Mesendoderm (in vitro differentiated cells): ENCODE results near the gene CTNNA3.

Experiments
- DNase-seq: peaks from one replicate; pipeline ENCODE4 v3.0.0; 2013
- H2AK5ac ChIP-seq: 2 replicates; pipeline ENCODE4 v1.6.1; 2013; ENCODE audit warnings: low read length, inconsistent platforms
- H2BK120ac ChIP-seq: 2 replicates; pipeline ENCODE4 v1.6.1; 2013; ENCODE audit warnings: low read depth, mild to moderate bottlenecking, low read length, moderate library complexity, mixed read lengths
- H2BK15ac ChIP-seq: replicated peaks from 2 replicates; pipeline ENCODE4 v1.6.1; 2013; ENCODE audit warnings: low read depth, mild to moderate bottlenecking, moderate library complexity
- H2BK5ac ChIP-seq: 2 replicates; pipeline ENCODE4 v1.6.1; 2013; ENCODE audit warnings: low read length, inconsistent platforms
- H3K18ac ChIP-seq: 2 replicates; pipeline ENCODE4 v1.6.1; 2013; ENCODE audit warnings: mild to moderate bottlenecking, low read length, mixed read lengths
- H3K23ac ChIP-seq: one replicate; pipeline ENCODE4 v1.6.1; 2013; ENCODE audit warnings: low read length
- H3K27ac ChIP-seq: 2 replicates; pipeline ENCODE4 v1.5.1; 2013; ENCODE audit warnings: low read depth, mild to moderate bottlenecking, inconsistent platforms, low read length, moderate library complexity
- H3K27me3 ChIP-seq: 2 replicates; pipeline ENCODE4 v1.6.1; 2013; ENCODE audit warnings: low read length, control low read depth, mild to moderate bottlenecking, inconsistent platforms; ENCODE audit not compliant: insufficient read depth, poor library complexity
- H3K36me3 ChIP-seq: 2 replicates; pipeline ENCODE4 v1.6.1; 2013; ENCODE audit warnings: low read length, inconsistent platforms; ENCODE audit not compliant: control insufficient read depth, insufficient read depth
- H3K4ac ChIP-seq: one replicate; pipeline ENCODE4 v1.6.1; 2013; ENCODE audit warnings: low read depth, mild to moderate bottlenecking, low read length, moderate library complexity
- H3K4me1 ChIP-seq: 2 replicates; pipeline ENCODE4 v1.6.1; 2013; ENCODE audit warnings: low read depth, low read length, inconsistent platforms; ENCODE audit not compliant: control insufficient read depth
- H3K4me2 ChIP-seq: 2 replicates; pipeline ENCODE4 v1.6.1; 2013; ENCODE audit warnings: low read length
- H3K4me3 ChIP-seq: 2 replicates; pipeline ENCODE4 v1.5.1; 2013; ENCODE audit warnings: mild to moderate bottlenecking, low read length
- H3K56ac ChIP-seq: one replicate; pipeline ENCODE4 v1.6.1; 2013; ENCODE audit warnings: low read length
- H3K79me1 ChIP-seq: 2 replicates; pipeline ENCODE4 v1.6.1; 2013; ENCODE audit warnings: low read length, inconsistent platforms
- H3K79me2 ChIP-seq: 2 replicates; pipeline ENCODE4 v1.6.1; 2013; ENCODE audit warnings: mild to moderate bottlenecking, low read length; ENCODE audit not compliant: control insufficient read depth, insufficient read depth
- H3K9ac ChIP-seq: 2 replicates; pipeline ENCODE4 v1.6.1; 2013; ENCODE audit warnings: low read length, inconsistent platforms
- H4K5ac ChIP-seq: one replicate; pipeline ENCODE4 v1.6.1; 2013; ENCODE audit warnings: low read length
- H4K8ac ChIP-seq: one replicate; pipeline ENCODE4 v1.6.1; 2013; ENCODE audit warnings: low read depth, mild to moderate bottlenecking, control low read depth, low read length, moderate library complexity
- WGBS: extraction: QIAGEN DNeasy Blood & Tissue Kit; methylation state at CpG from one replicate; pipeline ENCODE4 v1.1.7; 2013; ENCODE audit warnings: low lambda C conversion rate, missing lambda C conversion rate; ENCODE audit not compliant: insufficient coverage; ENCODE audit errors: extremely low coverage; 5-methylcytosine and 5-hydroxymethylcytosine counted together

Gene CTNNA3

GRCh38 chr10:66805612-66806011 is 890.4 kb downstream of the CTNNA3 start:
- no CpG with 5 or more reads among the region's 1 CpG for WGBS
- H3K56ac ChIP-seq, result no peak overlapping the region
- no peak overlapping the region for H3K27ac ChIP-seq
- H2BK15ac ChIP-seq, result no peak overlapping the region
- no peak overlapping the region for H3K23ac ChIP-seq
- no peaks in the 10 kb centered on the region for H3K79me1 ChIP-seq
- H3K18ac ChIP-seq, result no peak overlapping the region
- H3K79me2 ChIP-seq, result no peaks in the 10 kb centered on the region
- DNase-seq, result no peak
- no peak overlapping the region for H2BK120ac ChIP-seq
- H2AK5ac ChIP-seq, result no peak overlapping the region
- no peak overlapping the region for H3K4me3 ChIP-seq
- H4K8ac ChIP-seq, result no peak overlapping the region
- H4K5ac ChIP-seq, result no peak overlapping the region
- no peaks in the 10 kb centered on the region for H3K36me3 ChIP-seq
- no peak overlapping the region for H3K9ac ChIP-seq
- H3K4me1 ChIP-seq, result no peaks in the 10 kb centered on the region
- no peak overlapping the region for H3K4ac ChIP-seq
- H3K27me3 ChIP-seq, result no peaks in the 10 kb centered on the region
- no peak overlapping the region for H3K4me2 ChIP-seq
- no peak overlapping the region for H2BK5ac ChIP-seq

- no peak overlapping the region for H3K4ac ChIP-seq
- H3K79me1 ChIP-seq, result no peaks in the 10 kb centered on the region
- H3K18ac ChIP-seq, result no peak overlapping the region
- no peak overlapping the region for H3K4me2 ChIP-seq
- no peak overlapping the region for H2AK5ac ChIP-seq
- H3K23ac ChIP-seq, result no peak overlapping the region
- no CpG with 5 or more reads among the region's 3 CpGs for WGBS
- no peak overlapping the region for H3K27ac ChIP-seq
- H3K4me1 ChIP-seq, result no peaks in the 10 kb centered on the region
- H3K9ac ChIP-seq, result no peak overlapping the region
- no peak overlapping the region for H2BK15ac ChIP-seq
- H2BK120ac ChIP-seq, result no peak overlapping the region
- no peaks in the 10 kb centered on the region for H3K79me2 ChIP-seq
- no peaks in the 10 kb centered on the region for H3K27me3 ChIP-seq
- H4K8ac ChIP-seq, result no peak overlapping the region
- no peak for DNase-seq
- no peak overlapping the region for H4K5ac ChIP-seq
- no peaks in the 10 kb centered on the region for H3K36me3 ChIP-seq
- no peak overlapping the region for H3K4me3 ChIP-seq
- no peak overlapping the region for H3K56ac ChIP-seq
- H2BK5ac ChIP-seq, result no peak overlapping the region
Observed at GRCh38 chr10:66804962-66805361, 891.0 kb downstream of the CTNNA3 start.

- no CpG with 5 or more reads among the region's 3 CpGs for WGBS
- H3K4me2 ChIP-seq, result no peak overlapping the region
Observed at GRCh38 chr10:66803174-66803573, 892.8 kb downstream of the CTNNA3 start.

GRCh38 chr10:66799474-66799873 is 896.5 kb downstream of the CTNNA3 start:
- no peaks in the 10 kb centered on the region for H3K79me2 ChIP-seq

More at GRCh38 chr10:66803174-66803573, 892.8 kb downstream of the CTNNA3 start:
- Histone ChIP-seq H3K79me2 (no peaks in the 10 kb centered on the region), H2BK5ac (no peak overlapping the region), H2BK15ac (no peak overlapping the region), H3K79me1 (no peaks in the 10 kb centered on the region), H3K27me3 (no peaks in the 10 kb centered on the region), H4K5ac (no peak overlapping the region), H3K56ac (no peak overlapping the region), H3K4ac (no peak overlapping the region), H2BK120ac (no peak overlapping the region), H3K4me1 (no peaks in the 10 kb centered on the region), H3K23ac (no peak overlapping the region), H3K36me3 (no peaks in the 10 kb centered on the region), H3K18ac (no peak overlapping the region), H3K27ac (no peak overlapping the region), H2AK5ac (no peak overlapping the region), H3K4me3 (no peak overlapping the region), H3K9ac (no peak overlapping the region), H4K8ac (no peak overlapping the region)
- peak; percentile 2 for DNase-seq

GRCh38 chr10:66795866-66796265 is 900.1 kb downstream of the CTNNA3 start:
- no peak overlapping the region for H2BK120ac ChIP-seq
- H2BK5ac ChIP-seq, result no peak overlapping the region

More at GRCh38 chr10:66799474-66799873, 896.5 kb downstream of the CTNNA3 start:
- Histone ChIP-seq H3K36me3 (no peaks in the 10 kb centered on the region), H2BK5ac (no peak overlapping the region), H3K9ac (no peak overlapping the region), H2BK120ac (no peak overlapping the region), H3K27me3 (no peaks in the 10 kb centered on the region), H3K4me1 (no peaks in the 10 kb centered on the region), H4K5ac (no peak overlapping the region), H3K4me2 (no peak overlapping the region), H3K79me1 (no peaks in the 10 kb centered on the region), H3K4ac (no peak overlapping the region), H3K4me3 (no peak overlapping the region), H3K56ac (no peak overlapping the region), H3K27ac (no peak overlapping the region), H2AK5ac (no peak overlapping the region), H4K8ac (no peak overlapping the region), H3K23ac (no peak overlapping the region), H3K18ac (no peak overlapping the region), H2BK15ac (no peak overlapping the region)
- WGBS, result no CpG with 5 or more reads among the region's 2 CpGs
- DNase-seq, result no peak

GRCh38 chr10:66792441-66792840 is 903.6 kb downstream of the CTNNA3 start:
- no peak overlapping the region for H2BK15ac ChIP-seq
- H3K79me2 ChIP-seq, result no peaks in the 10 kb centered on the region
- no peak overlapping the region for H2BK5ac ChIP-seq
- no peaks in the 10 kb centered on the region for H3K27me3 ChIP-seq
- H3K4me2 ChIP-seq, result no peak overlapping the region
- no peak overlapping the region for H4K5ac ChIP-seq
- no peak overlapping the region for H3K23ac ChIP-seq
- no peaks in the 10 kb centered on the region for H3K79me1 ChIP-seq
- no peak overlapping the region for H3K27ac ChIP-seq
- no peak overlapping the region for H3K9ac ChIP-seq
- no peaks in the 10 kb centered on the region for H3K36me3 ChIP-seq
- no peaks in the 10 kb centered on the region for H3K4me1 ChIP-seq
- no peak overlapping the region for H3K56ac ChIP-seq
- H4K8ac ChIP-seq, result no peak overlapping the region
- no peak overlapping the region for H3K4me3 ChIP-seq
- no peak overlapping the region for H2BK120ac ChIP-seq
- DNase-seq, result no peak
- no peak overlapping the region for H2AK5ac ChIP-seq
- no peak overlapping the region for H3K4ac ChIP-seq
- H3K18ac ChIP-seq, result no peak overlapping the region

More at GRCh38 chr10:66795866-66796265, 900.1 kb downstream of the CTNNA3 start:
- Histone ChIP-seq H3K18ac (no peak overlapping the region), H2AK5ac (no peak overlapping the region), H3K4me2 (no peak overlapping the region), H3K4me3 (no peak overlapping the region), H3K27me3 (no peaks in the 10 kb centered on the region), H3K4ac (no peak overlapping the region), H3K79me2 (no peaks in the 10 kb centered on the region), H3K56ac (no peak overlapping the region), H2BK15ac (no peak overlapping the region), H4K5ac (no peak overlapping the region), H3K36me3 (no peaks in the 10 kb centered on the region), H3K27ac (no peak overlapping the region), H4K8ac (no peak overlapping the region), H3K23ac (no peak overlapping the region), H3K79me1 (no peaks in the 10 kb centered on the region), H3K4me1 (no peaks in the 10 kb centered on the region), H3K9ac (no peak overlapping the region)
- no CpG with 5 or more reads among the region's 2 CpGs for WGBS
- DNase-seq, result no peak
